Mammary epithelial cell (primary cell): ENCODE measurements around the gene TBC1D12.

Experiments used
- EZH2 ChIP-seq: IDR thresholded peaks from 2 replicates; pipeline ENCODE4 v1.6.1; 2012; ENCODE audit warnings: low read length, inconsistent platforms, borderline replicate concordance
- TF ChIP-seq, protein P1 (sequence below), 2 donors: IDR thresholded peaks in 1 of 2; conservative IDR thresholded peaks in 1 of 2; 2 replicates each; pipeline ENCODE4 v1.5.1; 2011 to 2012; ENCODE audit warnings: inconsistent platforms in 2 of 2, low read length in 2 of 2, mild to moderate bottlenecking in 2 of 2, control low read depth in 1 of 2, low read depth in 1 of 2; ENCODE audit not compliant: insufficient read depth in 1 of 2; ENCODE audit errors: extremely low read depth in 1 of 2

DNA sequence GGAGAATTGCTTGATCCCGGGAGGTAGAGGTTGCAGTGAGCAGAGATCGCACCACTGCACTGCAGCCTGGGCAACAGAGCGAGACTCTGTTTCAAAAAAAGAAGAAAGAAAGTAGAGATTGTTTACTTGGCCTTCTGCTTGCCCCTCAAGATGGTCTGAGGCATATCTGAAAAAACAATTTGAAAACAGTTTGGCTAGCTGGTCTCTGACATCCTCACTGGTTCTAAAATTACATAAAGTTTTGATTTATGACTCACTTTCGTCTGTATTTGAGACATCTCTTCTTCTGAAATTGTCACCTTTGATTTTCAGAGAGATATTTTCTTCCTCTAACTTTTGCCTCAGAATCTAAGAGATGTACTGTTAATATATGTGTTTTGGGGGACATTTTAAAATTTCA, 93.7 kb downstream of the TBC1D12 start:
- TF ChIP-seq, protein P1, sequence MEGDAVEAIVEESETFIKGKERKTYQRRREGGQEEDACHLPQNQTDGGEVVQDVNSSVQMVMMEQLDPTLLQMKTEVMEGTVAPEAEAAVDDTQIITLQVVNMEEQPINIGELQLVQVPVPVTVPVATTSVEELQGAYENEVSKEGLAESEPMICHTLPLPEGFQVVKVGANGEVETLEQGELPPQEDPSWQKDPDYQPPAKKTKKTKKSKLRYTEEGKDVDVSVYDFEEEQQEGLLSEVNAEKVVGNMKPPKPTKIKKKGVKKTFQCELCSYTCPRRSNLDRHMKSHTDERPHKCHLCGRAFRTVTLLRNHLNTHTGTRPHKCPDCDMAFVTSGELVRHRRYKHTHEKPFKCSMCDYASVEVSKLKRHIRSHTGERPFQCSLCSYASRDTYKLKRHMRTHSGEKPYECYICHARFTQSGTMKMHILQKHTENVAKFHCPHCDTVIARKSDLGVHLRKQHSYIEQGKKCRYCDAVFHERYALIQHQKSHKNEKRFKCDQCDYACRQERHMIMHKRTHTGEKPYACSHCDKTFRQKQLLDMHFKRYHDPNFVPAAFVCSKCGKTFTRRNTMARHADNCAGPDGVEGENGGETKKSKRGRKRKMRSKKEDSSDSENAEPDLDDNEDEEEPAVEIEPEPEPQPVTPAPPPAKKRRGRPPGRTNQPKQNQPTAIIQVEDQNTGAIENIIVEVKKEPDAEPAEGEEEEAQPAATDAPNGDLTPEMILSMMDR (conservative IDR thresholded peaks at IDR 0.05 in 1 of 2, IDR thresholded peaks at IDR 0.05 in 1 of 2; ENCODE audit: extremely low read depth in 1 of 2, insufficient read depth in 1 of 2, low read depth in 1 of 2, low read length in 2 of 2) = no peak
- TF ChIP-seq EZH2 = no peak
